PC-9 (cell line): ENCODE data around the gene HSPG2. TPM values are rescaled to one million over a fixed set of nuclear protein-coding genes. Genes with fewer than 3 reads are reported as not detected.

ENCODE experiments used
- BruUV-seq: library from RNA; stranded (reverse); fragments of 400-500 nt; replicated peaks from 2 replicates; lab custom pipeline; 2021; lab: Mats Ljungman, UMichigan
- CTCF ChIA-PET: fragments of 300-600 bp; sonication (Branson Sonifier 250); formaldehyde crosslinking; loops from one replicate; lab custom pipeline; 2022; ENCODE audit warnings: antibody characterized with exemption; lab: Charles Lee
- POLR2A ChIA-PET: fragments of 300-600 bp; sonication (Branson Sonifier 250); formaldehyde crosslinking; loops from one replicate; lab custom pipeline; 2022; ENCODE audit warnings: antibody characterized with exemption; ENCODE audit not compliant: unreplicated experiment; lab: Charles Lee
- DNase-seq, 2 experiments: peaks; one replicate each; pipeline versions ENCODE4 v3.0.0 to v3.0.0-alpha.2; 2015 to 2022; ENCODE audit warnings: mixed read lengths in 1 of 2
- H2AFZ ChIP-seq: fragments of 200-600 bp; sonication (generic); 2 replicates; pipeline ENCODE4 v1.8.1; 2017; ENCODE audit warnings: antibody characterized with exemption
- H3F3A ChIP-seq: fragments of 200-600 bp; sonication (generic); 2 replicates; pipeline ENCODE4 v1.8.1; 2017; ENCODE audit warnings: antibody characterized with exemption, mild to moderate bottlenecking, low read depth; ENCODE audit not compliant: insufficient read depth
- H3K27ac ChIP-seq: fragments of 200-600 bp; sonication (generic); 2 replicates; pipeline ENCODE4 v1.6.1; 2016; ENCODE audit warnings: mixed run types
- H3K27me3 ChIP-seq: fragments of 200-600 bp; sonication (generic); 2 replicates; pipeline ENCODE4 v1.6.1; 2016; ENCODE audit warnings: low read depth, mixed run types; ENCODE audit not compliant: insufficient read depth
- H3K36me3 ChIP-seq: fragments of 200-600 bp; sonication (generic); 2 replicates; pipeline ENCODE4 v1.6.1; 2016; ENCODE audit warnings: low read depth, mixed run types
- H3K4me1 ChIP-seq: fragments of 200-600 bp; sonication (generic); replicated peaks from 2 replicates; pipeline ENCODE4 v1.6.1; 2016; ENCODE audit warnings: mixed run types; ENCODE audit not compliant: insufficient read depth
- H3K4me2 ChIP-seq: fragments of 200-600 bp; sonication (generic); 2 replicates; pipeline ENCODE4 v1.6.1; 2017; ENCODE audit warnings: mixed run types
- H3K4me3 ChIP-seq: fragments of 200-600 bp; sonication (generic); 2 replicates; pipeline ENCODE4 v1.6.1; 2016; ENCODE audit warnings: mixed run types
- H3K79me2 ChIP-seq: fragments of 200-600 bp; sonication (generic); 2 replicates; pipeline ENCODE4 v1.6.1; 2017; ENCODE audit warnings: low read depth, mixed run types
- H3K9me2 ChIP-seq: fragments of 200-600 bp; sonication (generic); 2 replicates; pipeline ENCODE4 v1.8.1; 2017; ENCODE audit warnings: mild to moderate bottlenecking; ENCODE audit not compliant: insufficient read depth
- H3K9me3 ChIP-seq: fragments of 200-600 bp; sonication (generic); 2 replicates; pipeline ENCODE4 v1.8.1; 2016; ENCODE audit warnings: low read depth; ENCODE audit not compliant: insufficient read depth
- H4K20me1 ChIP-seq: fragments of 200-600 bp; sonication (generic); 2 replicates; pipeline ENCODE4 v1.8.1; 2017; ENCODE audit not compliant: insufficient read depth
- CTCF ChIP-seq: fragments of 200-600 bp; sonication (generic); conservative IDR thresholded peaks from 2 replicates; pipeline ENCODE4 v1.6.1; 2017; ENCODE audit warnings: mixed run types, antibody characterized with exemption, mild to moderate bottlenecking, moderate library complexity
- EZH2 ChIP-seq: fragments of 200-600 bp; sonication (generic); IDR thresholded peaks from 2 replicates; pipeline ENCODE4 v1.8.0; 2017; ENCODE audit warnings: antibody characterized with exemption, low read depth
- intact Hi-C: fragments of 100-400 bp; cut with micrococcal nuclease; formaldehyde crosslinking; loops from one replicate; pipeline ENCODE4 v1.10.0; 2022; ENCODE audit not compliant: unreplicated experiment
- total RNA-seq: library from RNA; stranded (reverse); gene quantifications from 2 replicates; pipeline ENCODE4 v1.2.3, GENCODE V29; 2021

HSPG2 gene
- total RNA-seq, 1 experiment from 2014 or later, result 126 TPM

DNA sequence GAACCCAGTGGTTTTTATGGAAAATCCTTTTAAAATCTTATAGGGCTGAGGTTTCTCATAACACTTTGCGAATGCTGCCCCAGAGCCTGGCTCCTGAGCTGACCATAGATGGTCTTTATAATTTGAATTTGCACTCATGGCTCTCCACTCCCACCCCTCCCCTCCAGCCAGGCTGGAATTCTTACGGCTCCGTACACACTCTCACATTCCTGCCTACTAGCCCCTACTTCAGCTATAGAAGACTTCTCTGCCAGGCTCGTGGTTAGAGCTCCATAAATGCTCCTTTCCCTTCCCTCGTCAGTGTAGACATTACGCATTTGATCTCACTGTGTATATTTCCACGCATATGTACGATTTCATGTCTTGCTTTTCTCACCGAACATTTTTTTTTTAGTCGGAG, 5.4 kb upstream of the HSPG2 start:
- BruUV-seq, result no TSS peak
- no peak for TF ChIP-seq CTCF
- no peak for TF ChIP-seq EZH2
- H3K9me2 ChIP-seq, result no peaks in the 10 kb centered on the region
- H3K4me3 ChIP-seq, result no peak overlapping the region
- H3K9me3 ChIP-seq, result no peaks in the 10 kb centered on the region
- CTCF ChIA-PET, result interaction anchor here (0.8 kb wide), 1 partner anchor 10 kb away, joined by 3 read pairs; no protein-coding TSS in a partner anchor
- H2AFZ ChIP-seq, result no peak overlapping the region
- H3F3A ChIP-seq, result peaks cover 9% of the 10 kb centered on the region; the same call in 1 of the 2 replicates
- no peak overlapping the region for H3K27ac ChIP-seq
- H3K27me3 ChIP-seq, result no peaks in the 10 kb centered on the region
- H4K20me1 ChIP-seq, result no peaks in the 10 kb centered on the region
- H3K36me3 ChIP-seq, result no peaks in the 10 kb centered on the region
- peaks cover 15% of the 10 kb centered on the region for H3K4me1 ChIP-seq
- no peak for DNase-seq
- POLR2A ChIA-PET, result no interaction called here
- H3K79me2 ChIP-seq, result no peaks in the 10 kb centered on the region
- H3K4me2 ChIP-seq, result no peak overlapping the region
- intact Hi-C loops, result no loop called here

GRCh38 chr1:21941370-21941769, 4.3 kb upstream of the HSPG2 start:
- no TSS peak for BruUV-seq
- TF ChIP-seq EZH2, result no peak
- TF ChIP-seq CTCF, result no peak
- intact Hi-C loops, result no loop called here
- Histone ChIP-seq H3K4me2 (no peak overlapping the region), H3K4me3 (no peak overlapping the region), H2AFZ (no peak overlapping the region), H3K4me1 (peaks cover 16% of the 10 kb centered on the region), H3K79me2 (peaks cover 4% of the 10 kb centered on the region; the same call in 1 of the 2 replicates), H3F3A (peaks cover 9% of the 10 kb centered on the region; the same call in 1 of the 2 replicates), H3K9me3 (no peaks in the 10 kb centered on the region), H3K27ac (no peak overlapping the region), H3K9me2 (no peaks in the 10 kb centered on the region), H3K27me3 (no peaks in the 10 kb centered on the region), H4K20me1 (no peaks in the 10 kb centered on the region), H3K36me3 (no peaks in the 10 kb centered on the region)
- ChIA-PET CTCF (interaction anchor here (0.6 kb wide), 1 partner anchor 1260 kb away, joined by 3 read pairs; no protein-coding TSS in a partner anchor), POLR2A (no interaction called here)
- DNase-seq, result no peak

DNA sequence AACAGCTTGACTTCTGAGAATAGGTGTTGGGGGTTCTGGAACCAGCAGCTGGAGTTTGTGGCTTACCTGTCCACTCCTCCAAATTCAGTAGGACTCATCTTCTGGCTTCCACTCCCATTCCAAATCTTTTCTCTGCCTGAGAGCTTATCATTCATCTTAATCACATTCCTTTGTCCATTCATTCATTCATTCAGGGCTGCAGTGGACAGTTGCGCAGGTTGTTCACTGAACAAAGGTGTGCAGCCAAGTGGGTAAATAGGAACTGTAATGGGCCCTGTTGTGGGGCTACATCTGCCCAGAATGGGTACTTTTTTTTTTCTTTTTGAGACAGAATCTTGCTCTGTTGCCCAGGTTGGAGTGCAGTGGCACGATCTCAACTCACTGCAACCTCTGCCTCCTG, 3.4 kb upstream of the HSPG2 start:
- TF ChIP-seq CTCF (no peak), EZH2 (no peak)
- no peak overlapping the region for H3K4me2 ChIP-seq
- no peak overlapping the region for H3K4me3 ChIP-seq
- peaks cover 9% of the 10 kb centered on the region; the same call in 1 of the 2 replicates for H3F3A ChIP-seq
- no peaks in the 10 kb centered on the region for H3K27me3 ChIP-seq
- BruUV-seq, result no TSS peak
- ChIA-PET CTCF (interaction anchor here (1.3 kb wide), 1 partner anchor 9 kb away, joined by 3 read pairs; no protein-coding TSS in a partner anchor), POLR2A (interaction anchor here (0.6 kb wide), 1 partner anchor 83 kb away, joined by 4 read pairs; no protein-coding TSS in a partner anchor)
- no peak overlapping the region for H3K27ac ChIP-seq
- H3K9me3 ChIP-seq, result no peaks in the 10 kb centered on the region
- peaks cover 25% of the 10 kb centered on the region for H3K4me1 ChIP-seq
- H3K36me3 ChIP-seq, result no peaks in the 10 kb centered on the region
- no peaks in the 10 kb centered on the region for H3K9me2 ChIP-seq
- intact Hi-C loops, result no loop called here
- H4K20me1 ChIP-seq, result no peaks in the 10 kb centered on the region
- H3K79me2 ChIP-seq, result peaks cover 8% of the 10 kb centered on the region
- H2AFZ ChIP-seq, result no peak overlapping the region
- no peak for DNase-seq
